Gastrocnemius medialis (tissue), 4 donors: ENCODE measurements around the gene MED25. TPM values are rescaled to one million over a fixed set of nuclear protein-coding genes. Genes with fewer than 3 reads are reported as not detected.

Source experiments
- ATAC-seq, 2 donors: fragments of 150-250 bp; one replicate each; pipeline ENCODE4 v1.9.1; 2016
- DNase-seq, 2 donors: peaks; one replicate each; pipeline ENCODE4 v3.0.0-alpha.2; 2019
- H3K27ac ChIP-seq, 4 donors: fragments of 200-600 bp; sonication (generic); 1 replicate in 1 of 4; 2 replicates in 3 of 4; pipeline ENCODE4 v1.5.1; 2016 to 2018; ENCODE audit warnings: mild to moderate bottlenecking in 2 of 4, moderate library complexity in 1 of 4
- H3K27me3 ChIP-seq, 3 donors: fragments of 200-600 bp; sonication (generic) in 2 of 3; 1 replicate in 1 of 3; 2 replicates in 2 of 3; pipeline versions ENCODE4 v1.5.1 to v1.6.0; 2016 to 2019; ENCODE audit warnings: mild to moderate bottlenecking in 1 of 3, moderate library complexity in 1 of 3
- H3K36me3 ChIP-seq, 2 donors: fragments of 200-600 bp; sonication (generic) in 1 of 2; one replicate each; pipeline ENCODE4 v1.5.1; 2017 to 2018
- H3K4me1 ChIP-seq, 2 donors: fragments of 200-600 bp; sonication (generic) in 1 of 2; one replicate each; pipeline ENCODE4 v1.5.1; 2016 to 2017; ENCODE audit warnings: mild to moderate bottlenecking in 2 of 2
- H3K4me3 ChIP-seq, 4 donors: fragments of 200-600 bp; sonication (generic) in 3 of 4; 1 replicate in 1 of 4; 2 replicates in 3 of 4; pipeline ENCODE4 v1.5.1; 2016 to 2019; ENCODE audit warnings: mild to moderate bottlenecking in 2 of 4
- H3K9me3 ChIP-seq, 3 donors: fragments of 200-600 bp; sonication (generic) in 2 of 3; 1 replicate in 1 of 3; 2 replicates in 2 of 3; pipeline ENCODE4 v1.5.1; 2016 to 2019
- POLR2A ChIP-seq, 2 donors: fragments of 450-650 bp; IDR thresholded peaks; one replicate each; pipeline ENCODE4 v1.6.1; 2017; ENCODE audit warnings: antibody characterized with exemption in 2 of 2, mild to moderate bottlenecking in 2 of 2, moderate library complexity in 2 of 2
- in situ Hi-C, 4 donors: fragments of 200-750 bp; cut with MboI; loops; one replicate each; pipeline versions ENCODE4 v1.15.0 to v1.8.0; 2017; ENCODE audit warnings: low sequenced_read_pairs in 4 of 4
- intact Hi-C: fragments of 100-400 bp; cut with DNase I; formaldehyde crosslinking; loops from one replicate; pipeline ENCODE4 v1.15.1; 2023; ENCODE audit warnings: low total_unique reads
- total RNA-seq, 4 donors: library from RNA; depleted of rRNA; stranded (reverse); fragments of >200 nt; gene quantifications; one replicate each; pipeline versions ENCODE4 v1.1.0 to v1.2.3, GENCODE V29; 2016
- TF ChIP-seq, protein P1 (sequence below), 5 experiments: fragments of 450-650 bp in 3 of 5; fragments of 200-600 bp in 2 of 5; sonication (generic) in 2 of 5; IDR thresholded peaks in 4 of 5; conservative IDR thresholded peaks in 1 of 5; 1 replicate in 4 of 5; 2 replicates in 1 of 5; pipeline ENCODE4 v1.5.1; 2016 to 2019; ENCODE audit warnings: antibody characterized with exemption in 5 of 5, mild to moderate bottlenecking in 3 of 5, moderate library complexity in 3 of 5

The MED25 gene
- total RNA-seq, 4 donors from 2014 or later = 46.6 to 105 (median 78.7) TPM

DNA sequence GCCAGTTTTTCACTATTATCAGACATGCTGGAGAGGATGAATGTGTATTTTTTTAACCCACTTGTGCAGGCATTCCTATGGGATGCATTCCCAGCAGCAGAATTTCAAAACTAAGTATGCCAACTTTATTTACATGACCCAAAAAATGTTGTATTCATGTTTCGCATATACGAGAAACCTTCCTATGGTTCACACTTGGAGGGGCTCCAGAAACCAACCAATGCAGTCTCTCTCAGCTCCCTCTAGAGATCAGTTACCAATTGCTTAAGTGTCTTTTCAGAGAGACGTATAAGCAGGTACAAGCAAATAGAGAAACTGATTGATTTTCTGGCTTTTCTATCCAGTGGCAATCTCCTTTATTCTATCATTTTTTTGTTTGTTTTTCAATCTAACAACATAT is 27.3 kb downstream of the MED25 start:
- no peak for TF ChIP-seq POLR2A (IDR thresholded peaks at IDR 0.05)
- TF ChIP-seq, protein P1, sequence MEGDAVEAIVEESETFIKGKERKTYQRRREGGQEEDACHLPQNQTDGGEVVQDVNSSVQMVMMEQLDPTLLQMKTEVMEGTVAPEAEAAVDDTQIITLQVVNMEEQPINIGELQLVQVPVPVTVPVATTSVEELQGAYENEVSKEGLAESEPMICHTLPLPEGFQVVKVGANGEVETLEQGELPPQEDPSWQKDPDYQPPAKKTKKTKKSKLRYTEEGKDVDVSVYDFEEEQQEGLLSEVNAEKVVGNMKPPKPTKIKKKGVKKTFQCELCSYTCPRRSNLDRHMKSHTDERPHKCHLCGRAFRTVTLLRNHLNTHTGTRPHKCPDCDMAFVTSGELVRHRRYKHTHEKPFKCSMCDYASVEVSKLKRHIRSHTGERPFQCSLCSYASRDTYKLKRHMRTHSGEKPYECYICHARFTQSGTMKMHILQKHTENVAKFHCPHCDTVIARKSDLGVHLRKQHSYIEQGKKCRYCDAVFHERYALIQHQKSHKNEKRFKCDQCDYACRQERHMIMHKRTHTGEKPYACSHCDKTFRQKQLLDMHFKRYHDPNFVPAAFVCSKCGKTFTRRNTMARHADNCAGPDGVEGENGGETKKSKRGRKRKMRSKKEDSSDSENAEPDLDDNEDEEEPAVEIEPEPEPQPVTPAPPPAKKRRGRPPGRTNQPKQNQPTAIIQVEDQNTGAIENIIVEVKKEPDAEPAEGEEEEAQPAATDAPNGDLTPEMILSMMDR (IDR thresholded peaks at IDR 0.05 in 4 of 5, conservative IDR thresholded peaks at IDR 0.05 in 1 of 5) = no peak
- H3K27ac ChIP-seq = peak overlapping the region; percentile 79 to 96 (median 92)
- H3K36me3 ChIP-seq = peaks cover 0 to under 1% of the 10 kb centered on the region in 2 donors
- no peak for ATAC-seq
- H3K4me3 ChIP-seq = no peak overlapping the region
- H3K4me1 ChIP-seq = peaks cover 21 to 23% of the 10 kb centered on the region in 2 donors
- intact Hi-C loops = no loop called here
- in situ Hi-C loops = no loop called here
- DNase-seq = no peak
- no peaks in the 10 kb centered on the region for H3K9me3 ChIP-seq
- no peaks in the 10 kb centered on the region for H3K27me3 ChIP-seq

DNA sequence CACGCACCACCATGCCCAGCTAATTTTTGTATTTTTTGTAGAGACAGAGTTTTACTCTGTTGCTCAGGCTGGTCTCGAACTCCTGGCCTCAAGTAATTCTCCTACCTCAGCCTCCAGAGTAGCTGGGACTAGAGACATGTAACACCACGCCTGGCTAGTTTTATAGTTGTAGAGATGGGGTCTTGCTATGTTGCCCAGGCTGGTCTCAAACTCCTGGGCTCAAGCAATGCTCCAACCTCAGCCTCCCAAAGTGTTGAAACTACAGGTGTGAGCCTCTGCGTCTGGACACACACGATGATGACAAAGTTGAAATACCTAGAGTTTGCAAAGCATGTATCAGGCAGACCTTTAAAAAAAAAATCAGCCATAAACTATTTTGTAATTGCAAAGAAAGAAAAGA is 28.3 kb downstream of the MED25 start:
- peak overlapping the region; percentile 79 to 99 (median 95) for H3K27ac ChIP-seq
- TF ChIP-seq POLR2A (IDR thresholded peaks at IDR 0.05) = no peak
- TF ChIP-seq, protein P1 (IDR thresholded peaks at IDR 0.05 in 4 of 5, conservative IDR thresholded peaks at IDR 0.05 in 1 of 5) = no peak
- intact Hi-C loops (no loop called here), in situ Hi-C loops (no loop called here)
- H3K4me1 ChIP-seq = peaks cover 21 to 23% of the 10 kb centered on the region in 2 donors
- H3K4me3 ChIP-seq = no peak overlapping the region
- DNase-seq (no peak), ATAC-seq (no peak)
- no peaks in the 10 kb centered on the region for H3K36me3 ChIP-seq
- H3K9me3 ChIP-seq = no peaks in the 10 kb centered on the region
- H3K27me3 ChIP-seq = no peaks in the 10 kb centered on the region

DNA sequence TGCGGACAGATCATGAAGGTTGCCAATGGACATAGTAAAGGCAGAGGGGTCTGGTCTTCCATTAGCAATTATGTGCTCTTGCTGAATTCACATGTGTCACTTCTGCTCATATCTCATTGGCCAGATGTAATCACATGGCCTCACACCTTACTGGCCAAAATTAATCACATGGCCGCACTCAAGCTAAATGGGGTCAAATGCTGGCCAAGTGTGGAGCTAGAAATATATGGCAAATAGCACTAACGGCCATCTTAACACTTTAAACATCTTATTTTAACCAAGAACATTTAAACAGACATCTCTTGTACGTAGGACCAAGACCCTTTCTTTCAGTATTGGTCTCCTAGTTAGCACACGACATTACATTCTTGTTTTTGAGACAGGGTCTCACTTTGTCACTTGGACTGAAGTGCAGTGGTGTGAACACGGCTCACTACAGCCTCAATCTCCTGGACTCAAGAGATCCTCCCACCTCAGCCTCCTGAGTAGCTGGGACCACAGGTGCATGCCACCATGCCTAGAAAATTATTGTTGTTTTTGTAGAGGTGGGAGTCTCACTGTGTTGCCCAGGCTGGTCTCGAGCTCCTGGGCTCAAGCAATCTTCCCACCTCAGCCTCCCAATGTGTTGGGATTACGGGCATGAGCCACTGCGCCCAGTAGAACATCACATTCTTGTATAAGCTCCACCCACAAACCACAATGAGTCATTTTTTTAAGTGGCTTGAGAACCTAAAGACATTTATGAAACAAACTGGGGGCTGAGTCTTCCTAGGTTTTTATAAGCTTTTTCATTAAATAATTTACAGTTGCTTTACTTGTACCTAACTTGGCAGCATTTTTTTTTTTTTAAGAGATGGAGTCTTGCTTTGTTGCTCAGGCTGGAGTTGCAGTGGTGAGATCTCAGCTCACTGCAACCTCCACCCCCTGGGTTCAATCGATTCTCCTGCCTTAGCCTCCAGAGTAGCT is 29.9 kb downstream of the MED25 start:
- no peak overlapping the region for H3K4me3 ChIP-seq
- H3K36me3 ChIP-seq = no peaks in the 10 kb centered on the region
- no peaks in the 10 kb centered on the region for H3K9me3 ChIP-seq
- H3K27me3 ChIP-seq = no peaks in the 10 kb centered on the region
- DNase-seq (no peak), ATAC-seq (no peak)
- peaks cover 35 to 36% of the 10 kb centered on the region in 2 donors for H3K4me1 ChIP-seq
- in situ Hi-C loops (no loop called here), intact Hi-C loops (no loop called here)
- H3K27ac ChIP-seq = peak overlapping the region; percentile 94 to 99 (median 97)
- no peak for TF ChIP-seq POLR2A (IDR thresholded peaks at IDR 0.05)
- TF ChIP-seq, protein P1 (IDR thresholded peaks at IDR 0.05 in 4 of 5, conservative IDR thresholded peaks at IDR 0.05 in 1 of 5) = no peak

DNA sequence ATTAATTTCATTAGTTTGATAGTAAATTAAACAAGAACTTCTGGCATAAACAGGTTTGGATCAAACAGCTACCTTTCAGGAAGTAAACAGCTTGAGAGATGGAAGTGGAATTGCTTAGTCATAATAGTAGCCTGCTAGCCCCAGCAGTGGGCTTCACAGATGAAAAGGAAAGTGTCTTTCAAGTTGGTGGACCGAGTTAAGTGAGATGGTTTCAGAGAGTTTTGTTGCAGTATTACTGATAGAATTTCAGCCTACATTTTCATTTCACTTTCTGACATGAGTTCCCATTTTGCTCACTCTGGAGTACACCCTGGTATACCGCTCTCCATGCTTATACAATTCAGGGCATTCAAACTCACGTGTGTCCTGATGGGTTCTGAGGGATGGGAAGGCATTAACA is 30.8 kb downstream of the MED25 start:
- Histone ChIP-seq H3K4me1 (peaks cover 38 to 40% of the 10 kb centered on the region in 2 donors), H3K36me3 (no peaks in the 10 kb centered on the region), H3K27me3 (no peaks in the 10 kb centered on the region), H3K4me3 (no peak overlapping the region), H3K9me3 (no peaks in the 10 kb centered on the region), H3K27ac (peak overlapping the region; percentile 94 to 99 (median 97))
- TF ChIP-seq, protein P1 (IDR thresholded peaks at IDR 0.05 in 4 of 5, conservative IDR thresholded peaks at IDR 0.05 in 1 of 5) = no peak
- no peak for TF ChIP-seq POLR2A (IDR thresholded peaks at IDR 0.05)
- no peak for ATAC-seq
- DNase-seq = no peak
- in situ Hi-C loops (no loop called here), intact Hi-C loops (no loop called here)
